Measurements from ENCODE around the gene LSM11.

LSM11 gene

DNA sequence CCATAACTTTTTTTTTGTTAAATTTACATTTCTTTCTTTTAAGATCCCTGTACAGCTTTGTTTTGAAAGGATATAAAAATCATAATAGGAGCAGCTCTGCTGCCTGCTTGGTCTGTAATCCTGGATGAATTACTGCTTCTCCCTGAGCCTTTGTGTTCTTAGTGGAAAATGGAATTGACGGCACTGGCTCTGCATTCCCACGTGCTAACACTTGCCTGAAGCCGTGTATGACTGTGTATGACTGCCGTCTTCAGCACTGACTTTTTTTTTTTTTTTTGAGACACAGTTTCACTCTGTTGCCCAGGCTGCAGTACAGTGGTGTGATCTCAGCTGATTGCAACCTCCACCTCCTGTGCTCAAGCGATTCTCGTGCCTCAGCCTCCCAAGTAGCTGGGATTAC, 7.5 kb upstream of the LSM11 start:
- DNase-seq = no peak

DNA sequence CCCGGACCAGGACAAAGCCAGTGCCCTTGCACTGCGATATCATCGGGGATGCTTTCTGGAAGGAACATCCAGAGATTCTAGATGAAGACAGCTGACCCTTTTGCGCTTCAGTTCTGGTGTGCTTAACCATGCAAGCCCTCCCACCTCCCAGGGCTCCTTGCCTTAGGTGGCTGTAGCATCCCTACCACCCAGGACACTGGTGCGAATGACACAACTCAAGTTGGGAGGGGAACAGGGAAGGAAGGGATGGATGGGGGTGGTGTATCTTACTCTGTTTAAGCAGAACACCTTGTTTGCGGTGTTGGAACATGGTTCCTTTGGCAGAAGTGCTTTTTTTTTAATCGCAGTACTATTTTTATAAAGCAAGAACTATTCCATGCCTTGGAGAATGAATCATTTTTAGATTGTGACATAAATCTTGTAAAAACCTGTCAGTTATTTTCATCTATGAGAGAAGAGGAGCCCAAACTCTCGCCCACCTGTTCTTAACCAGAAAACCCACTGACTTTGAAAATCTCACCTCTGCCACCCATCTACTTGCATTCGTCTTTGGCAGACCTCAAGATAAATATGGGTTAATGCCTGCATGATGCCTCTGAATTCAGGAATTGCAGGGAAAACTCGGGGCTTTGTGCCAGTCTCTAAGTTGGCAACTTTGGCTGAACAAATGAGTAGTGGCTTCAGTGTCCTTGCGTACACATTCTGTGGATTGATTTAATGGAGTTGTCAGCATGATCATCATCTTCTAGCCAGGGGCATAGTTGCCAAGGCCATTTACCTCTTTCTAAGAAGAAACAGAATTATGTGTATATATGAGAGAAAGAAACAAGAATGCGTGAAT, 3.9 kb upstream of the LSM11 start:
- no peak for DNase-seq

DNA sequence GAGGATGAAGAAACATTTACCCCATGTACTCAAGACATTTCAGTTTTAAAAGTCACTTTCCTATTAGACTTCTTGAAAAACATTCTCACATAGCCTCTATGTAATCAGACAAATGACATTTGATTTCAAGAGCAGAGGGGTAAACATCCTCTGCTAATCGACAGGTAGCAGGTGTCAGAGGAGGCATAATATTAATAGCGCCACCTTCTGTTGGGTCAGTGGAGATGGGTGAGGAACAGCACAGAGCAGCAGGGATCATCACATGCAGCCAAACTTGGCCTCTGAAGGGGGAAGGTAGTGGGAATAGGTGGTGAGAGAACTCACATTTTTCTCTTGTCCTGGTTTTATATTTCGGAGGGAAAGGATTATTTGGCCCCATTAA, 3.3 kb upstream of the LSM11 start:
- DNase-seq = no peak

DNA sequence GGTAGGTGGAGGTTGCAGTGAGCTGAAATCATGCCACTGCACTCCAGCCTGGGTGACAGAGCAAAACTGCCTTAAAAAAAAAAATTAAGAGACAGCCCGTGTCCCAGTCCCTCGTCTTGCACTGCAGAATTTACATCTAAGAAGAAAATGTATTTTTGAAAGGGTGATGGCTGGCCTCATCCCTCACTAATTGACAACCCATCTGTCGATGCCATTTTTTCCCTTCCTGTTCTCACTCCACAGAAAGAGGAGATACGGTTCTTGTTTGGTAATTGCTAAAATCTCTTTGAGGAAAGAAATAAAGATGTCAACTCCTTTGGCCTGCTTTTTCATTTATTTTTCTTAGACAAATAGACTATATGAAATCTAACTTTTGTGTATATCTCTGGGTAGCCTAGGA, 2.4 kb upstream of the LSM11 start:
- DNase-seq = no peak

DNA sequence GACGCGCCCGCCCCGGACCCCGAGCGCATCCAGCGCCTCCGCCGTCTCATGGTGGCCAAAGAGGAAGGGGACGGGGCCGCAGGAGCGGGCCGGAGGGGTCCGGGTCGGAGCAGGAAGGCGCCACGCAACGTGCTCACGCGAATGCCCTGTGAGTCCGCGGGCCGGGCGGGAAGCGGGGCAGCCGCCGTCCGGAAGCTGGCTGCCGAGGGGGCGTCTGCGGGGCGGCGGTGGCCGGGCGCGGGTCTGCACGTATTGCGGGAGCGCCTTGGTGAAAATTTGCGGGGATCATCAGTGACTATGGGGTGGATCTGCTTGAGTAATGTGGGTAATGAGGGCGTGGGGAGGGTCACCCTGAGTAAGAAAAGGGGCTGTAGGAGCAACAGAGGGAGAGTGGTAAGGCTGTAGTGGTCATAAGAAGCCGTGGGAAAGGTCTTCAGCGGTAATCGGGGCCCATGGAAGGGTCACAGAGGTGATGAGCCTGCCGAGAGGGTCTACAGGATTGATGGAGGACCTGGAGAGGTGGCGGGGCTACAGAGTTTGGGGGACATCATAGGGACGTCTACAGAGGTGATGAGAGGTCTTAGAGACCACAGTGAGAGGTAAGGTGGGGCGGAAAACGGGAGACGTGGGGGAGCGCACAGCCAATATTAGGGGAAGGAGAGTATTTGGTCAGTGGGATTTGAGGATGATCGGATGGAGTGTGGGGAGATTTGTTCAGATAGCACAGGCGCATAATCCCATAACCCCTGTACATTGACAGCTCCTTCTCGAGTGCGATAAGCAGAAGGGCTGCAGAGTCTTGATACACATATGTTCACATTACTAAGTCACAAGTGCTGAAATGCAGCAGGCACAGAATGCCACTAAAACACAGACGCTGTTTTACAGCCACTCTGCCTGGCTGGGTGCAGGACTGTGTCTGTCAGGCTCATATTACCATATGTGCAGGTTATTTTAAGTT, 819 bp downstream of the LSM11 start:
- DNase-seq = peak in 1 of 2 donors; percentile 31

DNA sequence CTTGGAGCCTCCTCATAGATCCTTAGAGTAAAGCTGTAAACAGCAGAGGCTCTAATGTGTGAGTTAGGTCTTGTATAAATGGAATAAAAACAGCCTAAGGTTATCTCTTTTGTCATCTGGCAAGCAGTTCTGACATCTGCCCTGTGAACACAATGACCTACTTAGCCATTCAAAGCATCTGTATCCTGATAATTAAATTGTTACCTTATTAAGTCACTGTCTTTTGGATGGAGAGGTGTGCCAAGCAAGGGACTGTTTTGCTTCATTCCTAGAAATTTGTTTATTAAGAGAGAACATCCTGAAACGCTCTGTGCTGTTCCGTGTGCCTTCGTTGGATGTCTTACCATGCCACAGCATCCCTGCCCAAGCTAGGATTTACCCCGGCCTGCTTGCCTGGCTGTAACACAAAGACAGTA, 1.5 kb downstream of the LSM11 start:
- no peak for DNase-seq

DNA sequence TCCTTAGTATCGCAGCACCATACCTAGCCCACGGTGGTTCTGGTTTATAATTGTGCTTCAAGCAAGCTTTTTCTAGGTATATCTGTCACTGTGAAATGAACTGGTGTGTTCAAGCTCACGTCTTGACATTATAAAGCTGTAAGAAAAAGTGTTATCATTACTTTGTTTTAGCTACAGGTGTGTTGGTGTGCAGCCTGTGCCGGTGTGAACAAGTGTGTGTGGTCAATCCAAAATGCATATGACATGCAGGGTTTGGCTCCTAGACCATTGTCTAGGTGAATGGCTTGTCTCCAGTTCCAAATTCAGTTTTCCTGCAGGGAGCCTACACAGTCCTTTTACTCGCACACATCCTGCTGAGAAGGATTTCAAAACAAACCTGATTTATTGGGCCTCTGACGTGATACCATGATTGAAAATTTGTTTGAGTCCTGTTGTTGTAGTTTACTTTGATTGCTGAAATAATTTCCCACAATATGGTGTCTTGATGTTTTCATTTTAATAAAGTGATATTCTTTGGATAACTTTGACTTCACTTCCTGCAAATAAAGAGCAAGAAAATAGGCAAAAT, 3.7 kb downstream of the LSM11 start:
- no peak for DNase-seq

DNA sequence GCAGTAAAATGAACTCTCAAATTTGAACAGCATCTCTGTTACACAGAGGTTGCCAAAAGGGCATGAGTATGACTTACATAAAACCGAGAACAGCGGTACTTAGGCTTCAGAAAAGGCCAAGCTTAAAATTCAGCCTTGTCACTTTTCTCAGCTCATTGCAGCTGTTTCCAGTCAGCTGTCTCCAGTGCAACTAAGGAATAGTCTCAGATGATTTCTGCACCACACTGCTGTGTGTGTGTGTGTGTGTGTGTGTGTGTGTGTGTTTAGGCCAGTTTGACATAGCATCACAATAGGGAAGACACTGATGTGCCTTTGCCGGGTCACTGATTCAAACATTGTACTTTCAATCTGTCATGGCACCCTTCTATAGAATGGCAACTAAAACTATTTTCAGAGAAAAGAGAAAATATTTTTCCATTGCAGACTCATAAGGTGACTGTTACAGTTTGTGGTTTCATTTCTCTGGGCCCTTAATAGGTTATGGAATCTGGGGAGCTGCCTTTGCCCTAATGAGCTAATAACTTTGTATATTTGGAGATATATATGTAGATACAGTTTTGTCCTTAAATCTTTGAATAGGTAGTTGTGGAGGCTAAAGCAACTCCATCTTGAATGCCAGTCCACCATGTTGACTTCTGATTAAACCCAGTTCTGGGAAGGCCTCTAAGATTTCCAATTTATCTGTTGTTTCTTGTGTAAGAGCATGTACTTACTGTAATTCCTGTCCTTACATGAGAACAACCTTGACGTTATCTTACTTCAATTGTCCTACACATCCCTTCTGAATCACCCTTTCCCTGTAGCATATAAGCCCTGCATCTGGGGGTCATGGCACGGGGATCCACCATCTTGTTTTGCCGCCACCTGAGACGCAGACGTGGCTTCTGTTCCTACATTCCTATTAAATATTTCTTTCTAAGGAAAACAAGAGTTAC, 4.5 kb downstream of the LSM11 start:
- DNase-seq = no peak

DNA sequence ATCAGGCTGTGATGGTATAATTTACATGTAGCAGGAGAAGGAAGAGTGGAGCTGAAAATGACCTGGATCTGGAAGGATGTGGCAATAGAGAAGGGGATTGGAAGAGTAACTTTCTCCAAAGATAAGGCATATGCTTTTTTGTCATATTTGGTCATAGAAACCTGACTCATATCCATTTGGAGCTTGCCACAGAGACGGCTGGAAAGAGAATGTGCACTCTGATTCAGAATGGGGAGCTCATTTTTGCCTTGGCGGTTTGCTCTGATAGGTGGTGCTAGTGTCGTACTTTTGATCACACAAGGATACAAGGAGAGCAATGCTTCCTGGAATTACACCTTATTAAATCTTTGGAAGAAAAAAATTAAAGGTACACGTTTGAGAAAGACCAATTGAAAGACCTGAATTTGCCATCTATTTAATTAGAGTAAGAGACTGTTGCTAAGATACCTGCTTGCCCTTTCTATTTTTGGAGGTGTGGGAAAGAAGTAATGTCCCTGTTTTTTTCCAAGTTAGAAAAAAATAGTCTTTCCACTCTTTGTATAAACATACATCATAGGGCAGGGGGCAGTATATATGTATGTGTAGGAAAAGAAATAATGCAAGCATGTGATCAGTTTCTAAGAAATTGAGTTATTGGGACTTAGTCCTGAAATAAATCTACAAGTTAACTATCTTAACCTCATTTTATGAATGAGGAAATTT, 5.4 kb downstream of the LSM11 start:
- DNase-seq = no peak

DNA sequence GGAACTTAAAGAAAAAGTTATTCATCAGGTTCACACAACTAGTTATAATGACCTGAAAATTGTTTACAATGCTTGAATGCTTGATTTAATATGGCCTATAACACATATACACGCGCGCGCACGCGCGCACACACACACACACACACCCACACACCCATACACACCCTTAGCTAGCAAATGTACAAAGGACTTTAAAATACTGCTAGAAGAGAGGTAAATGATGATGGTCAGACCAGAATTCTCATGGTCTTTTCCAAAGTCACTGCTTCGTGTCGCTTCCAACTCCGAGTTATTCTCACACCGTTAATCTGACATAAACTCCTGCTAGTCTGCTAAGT, 5.9 kb downstream of the LSM11 start:
- DNase-seq = no peak

DNA sequence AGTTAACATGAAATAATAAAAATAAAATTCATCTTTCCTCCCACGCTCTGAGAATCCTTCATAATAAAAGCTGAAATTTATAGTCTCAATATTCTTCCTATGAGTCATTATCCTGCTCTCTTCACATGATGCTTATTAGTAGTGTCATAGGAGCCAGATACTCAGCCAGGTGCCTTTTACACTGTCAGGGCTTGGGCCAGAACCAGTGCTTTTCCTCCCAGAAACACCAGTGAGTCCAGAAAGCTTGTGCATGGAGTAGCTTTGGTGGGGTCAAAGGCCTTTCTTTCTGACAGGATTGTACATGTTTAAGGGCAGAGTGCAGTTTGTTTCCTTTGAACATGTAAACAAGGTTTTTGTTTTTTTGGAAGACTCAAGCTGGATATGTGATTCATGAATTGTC, 6.8 kb downstream of the LSM11 start:
- DNase-seq = no peak

DNA sequence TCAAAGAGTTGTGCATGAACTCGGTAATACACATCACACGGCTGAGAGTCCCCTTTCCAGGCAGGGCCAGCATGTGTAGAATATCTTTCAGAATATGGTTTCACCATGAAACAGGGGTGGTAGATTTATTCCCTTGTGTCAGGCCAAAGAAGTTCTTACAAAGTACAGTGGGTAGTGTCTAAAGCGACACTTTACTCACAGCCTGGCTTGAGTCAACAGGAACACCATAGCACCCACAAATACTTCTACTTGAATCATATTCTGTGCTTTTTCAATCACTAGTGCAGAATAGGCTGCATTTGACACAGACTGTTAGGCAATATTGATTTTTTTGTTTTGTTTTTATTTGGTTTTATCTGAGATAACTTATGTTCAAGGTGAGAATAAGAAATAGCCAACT, 12.6 kb downstream of the LSM11 start:
- no peak for DNase-seq

DNA sequence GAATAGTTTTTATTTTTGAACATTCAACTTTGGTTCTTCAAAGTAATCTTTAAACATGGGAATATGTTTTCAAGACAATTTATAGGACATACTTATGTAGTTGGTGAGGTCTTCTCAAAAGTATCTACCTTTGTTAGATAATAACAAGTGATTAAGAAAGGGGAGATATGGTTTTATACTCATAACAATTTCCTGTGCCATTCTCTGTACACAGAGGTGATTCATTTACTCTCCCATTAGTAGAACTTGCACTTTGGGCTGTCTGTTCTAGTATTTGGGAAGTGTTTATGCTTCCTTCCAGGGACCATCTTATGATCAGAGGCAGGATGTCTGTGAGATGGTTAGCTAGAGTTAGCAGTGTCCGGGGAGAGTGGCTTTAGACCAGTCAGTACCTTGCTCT, 15.2 kb downstream of the LSM11 start:
- DNase-seq = no peak

DNA sequence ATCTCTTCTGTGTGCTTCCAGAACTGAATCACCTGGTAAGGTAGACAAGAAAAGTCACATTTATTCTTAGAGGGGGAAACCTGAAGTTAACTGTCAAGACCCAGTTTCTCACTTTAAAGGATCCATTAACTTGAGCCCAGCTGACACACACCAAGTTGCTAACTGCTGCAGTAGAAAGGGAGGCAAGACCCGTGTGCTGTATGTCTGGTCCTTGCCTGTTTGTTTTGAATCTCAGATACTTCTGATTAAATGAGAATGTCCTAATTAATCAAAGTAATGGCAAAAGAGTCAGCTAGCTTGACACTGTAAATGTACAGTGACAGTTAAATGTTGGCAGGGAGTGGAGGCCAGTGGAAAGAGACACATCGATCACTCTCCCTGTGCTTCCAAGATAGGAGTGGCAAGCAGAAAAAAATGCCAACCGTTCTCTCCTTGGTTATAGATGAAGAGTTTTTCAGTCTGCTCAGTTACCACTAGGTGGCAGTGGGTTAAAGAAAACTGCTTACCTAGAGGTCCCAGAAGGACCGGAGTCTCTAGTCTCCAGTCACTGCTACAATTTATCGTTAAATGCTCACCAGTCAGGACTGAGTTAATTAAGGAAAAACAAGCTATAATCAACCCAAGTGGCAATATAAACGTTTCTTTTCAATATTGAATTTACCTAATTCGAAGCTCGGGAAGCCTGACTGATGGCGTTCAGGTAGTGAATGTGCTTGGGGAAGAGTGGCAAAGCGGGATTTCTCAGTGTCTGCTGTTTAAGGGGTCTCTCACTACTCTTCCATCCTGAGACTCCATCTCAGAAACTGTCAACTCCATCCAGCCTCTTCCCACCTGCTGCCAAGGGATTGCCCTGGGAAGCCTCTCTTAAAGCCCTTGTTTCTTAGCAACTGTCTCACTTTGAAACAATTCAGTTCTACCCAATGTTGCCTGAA, 18.4 kb downstream of the LSM11 start:
- DNase-seq = peak in 1 of 2 donors; percentile 40

DNA sequence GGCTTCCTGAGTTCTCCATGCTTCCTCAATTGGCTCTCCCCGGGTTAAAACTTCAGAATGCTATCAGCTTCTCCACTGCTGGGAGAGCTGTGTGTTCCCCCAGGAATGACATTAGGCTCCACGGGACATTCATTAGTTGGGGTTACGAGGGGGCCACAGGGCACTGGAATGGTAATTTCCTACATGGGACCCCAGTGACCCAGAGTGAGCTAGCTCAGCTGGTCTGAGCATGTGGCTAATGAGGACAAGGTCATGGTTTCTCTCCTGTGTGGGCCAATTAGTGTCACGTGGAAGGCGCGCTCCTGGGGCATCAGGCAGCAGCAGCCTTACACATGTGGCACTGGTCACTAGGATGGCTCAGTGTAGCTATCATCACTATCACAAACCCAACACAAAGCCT, 21.0 kb downstream of the LSM11 start:
- no peak for DNase-seq

DNA sequence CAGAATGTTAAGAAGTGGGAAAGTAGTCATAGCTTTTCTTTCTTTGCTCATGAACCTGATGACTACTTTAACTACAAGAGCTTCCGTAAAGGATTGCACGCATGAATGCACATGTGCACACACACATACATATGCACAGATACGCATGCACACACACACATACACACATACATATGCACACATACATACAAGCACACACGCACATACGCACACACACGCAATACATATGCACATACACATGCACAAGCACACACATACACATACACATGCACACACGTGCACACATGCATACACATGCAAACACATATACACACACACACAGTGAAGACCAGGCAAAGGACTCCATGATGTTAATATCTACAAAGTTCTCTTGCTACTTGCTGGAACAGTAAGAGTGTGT, 22.9 kb downstream of the LSM11 start:
- DNase-seq = no peak

DNA sequence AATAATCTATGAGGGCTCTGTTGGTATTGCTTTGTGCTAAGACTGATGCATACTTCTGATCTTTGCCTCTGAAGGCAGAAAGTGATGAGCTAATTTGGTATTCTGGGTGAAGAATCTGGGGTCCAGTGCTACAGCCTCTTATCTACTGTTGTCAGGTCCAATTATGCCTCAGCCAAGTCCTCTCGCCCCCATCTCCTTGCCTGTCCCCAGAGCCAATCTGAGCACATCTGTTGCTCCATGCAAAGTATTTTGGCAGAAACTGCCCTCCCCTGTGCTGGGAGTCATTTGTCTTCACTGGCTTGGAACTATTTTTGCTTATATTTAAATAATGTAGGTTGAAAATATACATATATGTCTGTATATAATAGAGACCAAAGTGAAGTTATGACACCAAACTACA, 23.4 kb downstream of the LSM11 start:
- no peak for DNase-seq

DNA sequence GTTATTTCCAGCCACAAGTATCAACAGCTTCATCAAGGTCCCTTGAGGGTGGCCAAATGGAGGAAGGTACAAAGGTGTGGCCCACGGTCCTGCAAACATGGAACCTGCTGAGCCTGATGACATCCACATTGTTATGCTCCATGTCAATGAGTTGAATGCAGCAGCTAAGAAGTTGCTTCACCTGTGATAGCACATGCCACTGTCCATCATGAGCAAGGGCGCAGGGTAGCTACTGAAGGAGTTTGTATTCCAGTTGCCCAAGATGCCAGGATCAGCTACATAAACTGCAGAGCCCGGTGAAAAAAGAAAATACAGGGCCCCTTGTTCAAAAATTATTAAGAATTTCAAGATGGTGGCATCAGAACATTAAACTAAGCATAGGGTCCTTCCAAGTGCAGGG, 24.2 kb downstream of the LSM11 start:
- DNase-seq = no peak

DNA sequence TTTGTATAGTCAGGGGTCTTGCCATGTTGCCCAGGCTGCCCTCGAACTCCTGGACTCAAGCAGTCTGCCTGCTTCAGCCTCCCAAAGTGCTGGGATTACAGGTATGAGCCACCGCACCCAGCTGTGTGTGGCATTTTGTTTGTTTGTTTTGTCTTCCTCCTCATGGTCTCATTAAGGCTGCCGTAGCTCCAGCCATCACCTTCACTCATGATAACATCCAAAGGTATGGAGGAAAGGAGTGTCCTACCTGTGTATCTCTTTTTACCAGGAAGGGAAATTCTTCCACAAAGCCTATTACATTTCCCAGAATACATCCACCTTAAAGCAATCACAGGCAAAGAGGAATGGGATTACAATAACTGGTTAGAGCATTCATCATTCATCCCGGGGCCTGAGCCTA, 27.2 kb downstream of the LSM11 start:
- no peak for DNase-seq

DNA sequence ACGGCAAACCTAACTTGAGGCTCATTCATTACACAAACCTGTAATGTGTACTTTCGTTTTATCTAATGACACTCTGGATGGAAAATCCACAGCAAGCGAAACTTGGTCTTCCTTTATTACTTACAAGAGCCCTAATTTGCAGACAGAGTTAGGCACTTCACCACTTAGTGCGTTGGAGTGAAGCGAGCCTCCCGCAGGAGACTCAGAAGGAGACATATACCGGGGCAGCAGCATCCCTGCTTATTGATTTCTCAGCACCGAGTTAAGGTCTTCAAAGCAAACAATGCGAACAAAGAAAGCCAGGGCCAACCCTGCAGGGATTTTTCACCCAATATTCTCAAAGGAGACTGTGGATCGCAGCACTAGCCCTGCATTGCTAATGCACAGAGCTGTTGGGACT, 28.6 kb downstream of the LSM11 start:
- no peak for DNase-seq

All from bone marrow (tissue), 2 donors.